Breast epithelium (tissue), 3 donors: ENCODE data around the gene PRR9.

Source experiments
- CTCF ChIP-seq, 3 donors: fragments of 450-650 bp; IDR thresholded peaks; one replicate each; pipeline ENCODE4 v1.5.1; 2016 to 2017; ENCODE audit warnings: antibody characterized with exemption in 3 of 3, mild to moderate bottlenecking in 3 of 3, moderate library complexity in 3 of 3
- POLR2A ChIP-seq: fragments of 450-650 bp; IDR thresholded peaks from one replicate; pipeline ENCODE4 v1.6.1; 2016; ENCODE audit warnings: antibody characterized with exemption, mild to moderate bottlenecking, moderate library complexity
- POLR2AphosphoS5 ChIP-seq, 3 donors: sonication (generic); formaldehyde crosslinking; IDR thresholded peaks; one replicate each; pipeline ENCODE4 v1.6.1; 2017; ENCODE audit warnings: antibody characterized with exemption in 3 of 3

GRCh38 chr1:153232553-153232952 is 15.2 kb downstream of the PRR9 start:
- TF ChIP-seq POLR2A (no peak), CTCF (IDR thresholded peaks at IDR 0.05) (no peak), POLR2AphosphoS5 (IDR thresholded peaks at IDR 0.05) (no peak)
